Renal cortex interstitium (tissue), 11 donors: ENCODE results near the gene GMEB2. TPM values are rescaled to one million over a fixed set of nuclear protein-coding genes. Genes with fewer than 3 reads are reported as not detected.
"Not testable (repeated sequence)": the region's sequence is repeated elsewhere in the genome, so short reads cannot be mapped to it uniquely, and the experiment has no call there.

Source experiments
- DNase-seq, 11 donors: peaks; one replicate each; pipeline ENCODE4 v3.0.0-alpha.2; 2013; ENCODE audit warnings: low read depth in 9 of 11, low spot score in 4 of 11; ENCODE audit errors: extremely low read depth in 1 of 11
- polyA plus RNA-seq, 3 donors: library from polyadenylated mRNA; unstranded; fragments of 120-200 nt; gene quantifications; one replicate each; pipeline ENCODE4 v1.2.1, GENCODE V29; 2013; ENCODE audit not compliant: insufficient read length in 3 of 3

GMEB2 gene
- polyA plus RNA-seq, 3 donors = 9.5 to 13.2 (median 12.2) TPM

- DNase-seq = no peak
Measured at GRCh38 chr20:63660622-63661021, 33.7 kb upstream of the GMEB2 start.

- DNase-seq = not testable (repeated sequence)
Measured at GRCh38 chr20:63660174-63660573, 33.3 kb upstream of the GMEB2 start.

- no peak for DNase-seq
Measured at GRCh38 chr20:63659370-63659769, 32.5 kb upstream of the GMEB2 start.

DNA sequence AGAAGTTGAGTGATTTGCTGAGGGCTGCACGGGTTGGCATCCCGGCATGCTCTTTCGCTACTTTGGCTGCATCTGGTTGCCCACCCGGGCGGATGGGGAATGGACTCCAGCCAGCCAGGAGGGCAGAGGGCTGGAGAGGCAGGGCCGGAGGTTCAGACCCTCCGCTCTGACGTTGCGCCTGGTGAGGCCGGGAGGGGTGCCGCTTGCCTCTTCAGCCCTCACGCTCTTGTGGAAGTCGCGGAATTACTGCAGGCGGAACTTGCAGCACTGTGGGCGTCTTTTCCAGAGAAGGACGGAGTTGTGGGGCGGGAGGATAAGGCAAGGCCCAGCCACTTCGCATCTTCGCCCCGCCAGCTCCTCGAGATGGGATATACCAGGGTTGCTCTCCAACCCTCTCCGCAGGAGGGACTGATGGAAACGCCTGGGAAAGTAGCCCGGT, 31.9 kb upstream of the GMEB2 start:
- DNase-seq = no peak

GRCh38 chr20:63657937-63658748, 31.2 kb upstream of the GMEB2 start, which contains the start of gene RTEL1:
Gene RTEL1 (plus strand): TSS chr20:63658312. CDS start chr20:63659403, 1,091 bp downstream.
- DNase-seq = peak; percentile 72 to 97 (median 88)

DNA sequence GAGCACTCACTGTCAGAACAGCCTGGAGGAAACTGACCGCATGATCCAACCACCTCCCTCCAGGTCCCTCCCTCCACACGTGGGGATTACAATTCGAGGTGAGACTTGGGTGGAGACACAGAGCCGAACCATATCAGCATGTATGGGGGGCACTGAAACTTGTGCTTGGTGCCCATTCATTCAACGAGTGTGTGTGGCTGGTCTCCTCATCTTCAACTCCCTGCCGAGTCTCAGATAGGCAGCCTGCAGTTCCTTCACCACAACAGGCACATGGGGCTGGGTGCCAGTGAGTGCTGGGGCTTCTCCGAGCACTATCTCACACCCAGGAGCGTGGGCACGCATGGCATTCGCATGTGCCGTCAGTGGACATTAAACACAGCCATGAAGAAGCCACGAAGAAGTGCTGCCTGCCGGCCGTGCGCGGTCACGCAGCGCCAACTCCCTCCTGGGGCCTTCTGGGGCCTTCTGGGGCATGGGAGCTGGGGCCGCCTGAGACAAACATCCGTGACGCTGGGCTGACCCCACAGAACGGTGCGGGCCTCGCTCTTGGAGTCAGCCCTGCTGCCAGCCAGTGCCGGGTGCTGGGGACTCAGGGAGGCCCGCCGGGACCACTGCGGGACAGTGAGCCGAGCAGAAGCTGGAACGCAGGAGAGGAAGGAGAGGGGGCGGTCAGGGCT, 30.5 kb upstream of the GMEB2 start:
- peak in 1 of 11 donors; percentile 19 for DNase-seq

DNA sequence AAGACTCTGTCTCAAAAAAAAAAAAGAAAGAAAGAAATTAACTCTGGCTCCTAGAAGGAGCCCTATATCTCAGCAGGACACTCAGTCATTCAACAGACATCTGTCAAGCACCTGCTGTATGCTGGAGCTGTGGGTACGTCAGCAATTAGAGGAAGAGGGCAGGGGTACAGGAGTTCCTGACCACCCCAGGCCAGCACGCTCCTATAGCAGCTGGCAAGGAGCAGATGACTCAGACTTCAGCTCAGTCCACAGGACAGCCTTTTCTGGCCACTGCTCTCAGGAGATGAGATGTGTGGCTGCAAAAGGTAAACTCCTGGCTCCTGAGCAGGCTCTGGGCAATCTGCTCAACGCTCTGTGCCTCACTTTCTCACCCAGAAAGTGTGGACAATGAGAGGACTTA, 29.6 kb upstream of the GMEB2 start:
- DNase-seq = no peak

DNA sequence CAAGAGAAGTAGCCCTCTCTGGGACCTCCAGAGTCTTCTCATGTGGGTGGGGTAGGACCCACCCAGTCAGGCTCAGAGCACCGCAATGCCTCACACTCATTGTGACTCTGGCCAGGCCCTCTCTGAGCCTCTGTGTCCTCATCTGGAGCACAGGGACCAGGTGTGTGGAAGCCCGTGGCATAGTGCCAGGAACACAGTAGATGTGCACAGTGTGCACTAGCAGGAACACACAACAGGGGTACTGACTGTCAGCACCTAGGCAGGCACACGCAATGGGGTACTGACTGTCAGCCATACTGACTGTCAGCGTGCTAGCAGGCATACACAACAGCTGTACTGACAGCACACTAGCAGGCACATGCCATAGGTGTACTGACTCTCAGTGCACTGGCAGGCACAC, 28.3 kb upstream of the GMEB2 start:
- DNase-seq = no peak

GRCh38 chr20:63653974-63654668, 27.2 kb upstream of the GMEB2 start:
- no peak for DNase-seq

- DNase-seq = peak; percentile 75 to 93 (median 90)
Measured at GRCh38 chr20:63653041-63653973, 26.4 kb upstream of the GMEB2 start, which contains the start of gene STMN3. Gene STMN3 (minus strand): TSS chr20:63653424. CDS start chr20:63653345, 79 bp downstream.

GRCh38 chr20:63652192-63652980, 25.5 kb upstream of the GMEB2 start:
- peak in 2 of 11 donors; percentile 27 to 33 for DNase-seq

- DNase-seq = no peak
Measured at GRCh38 chr20:63651942-63652191, 25.0 kb upstream of the GMEB2 start.

DNA sequence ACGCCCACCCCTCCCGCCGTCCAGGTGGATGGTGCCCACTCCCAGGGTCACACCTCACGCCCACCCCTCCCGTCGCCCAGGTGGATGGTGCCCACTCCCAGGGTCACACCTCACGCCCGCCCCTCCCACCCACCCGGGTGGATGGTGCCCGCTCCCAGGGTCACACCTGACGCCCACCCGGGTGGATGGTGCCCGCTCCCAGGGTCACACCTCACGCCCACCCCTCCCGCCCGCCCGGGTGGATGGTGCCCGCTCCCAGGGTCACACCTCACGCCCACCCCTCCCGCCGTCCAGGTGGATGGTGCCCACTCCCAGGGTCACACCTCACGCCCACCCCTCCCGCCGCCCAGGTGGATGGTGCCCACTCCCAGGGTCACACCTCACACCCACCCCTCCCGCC, 23.6 kb upstream of the GMEB2 start:
- not testable (repeated sequence) for DNase-seq

- no peak for DNase-seq
Measured at GRCh38 chr20:63648895-63649589, 22.1 kb upstream of the GMEB2 start.

GRCh38 chr20:63648190-63648589, 21.3 kb upstream of the GMEB2 start:
- DNase-seq = no peak

DNA sequence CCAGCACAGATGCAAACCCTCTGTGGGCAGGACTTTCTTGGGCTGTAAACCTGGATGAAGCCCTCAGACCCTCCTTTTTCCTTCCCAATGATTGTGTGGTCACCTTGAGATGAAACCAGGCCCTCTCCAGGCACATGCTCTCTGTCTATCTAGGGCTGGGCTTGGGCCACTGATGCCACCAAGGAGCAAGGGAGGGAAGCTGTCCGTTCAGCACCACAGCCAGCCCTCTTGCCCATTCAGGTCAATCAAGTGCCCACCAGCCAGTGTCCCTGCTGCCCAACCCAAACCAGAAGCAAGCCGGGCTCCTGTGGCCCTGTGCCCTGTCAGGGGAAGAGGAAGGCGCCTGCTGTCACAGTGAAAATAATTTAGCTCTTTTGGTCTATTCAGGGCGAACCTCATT, 18.3 kb upstream of the GMEB2 start:
- DNase-seq = no peak

GRCh38 chr20:63643946-63644345, 17.0 kb upstream of the GMEB2 start:
- DNase-seq = no peak

- no peak for DNase-seq
Measured at GRCh38 chr20:63643499-63643898, 16.6 kb upstream of the GMEB2 start.
